K562 (cell line): Measurements from ENCODE around the gene GOLPH3. TPM values are rescaled to one million over a fixed set of nuclear protein-coding genes. Genes with fewer than 3 reads are reported as not detected.

Experiments used
- BCOR ChIP-seq: fragments of 450-650 bp; IDR thresholded peaks from 2 replicates; pipeline ENCODE4 v1.6.1; 2016
- FOXK2 ChIP-seq, 2 experiments: fragments of 450-650 bp; IDR thresholded peaks in 1 of 2; conservative IDR thresholded peaks in 1 of 2; 2 replicates each; pipeline ENCODE4 v1.6.1; 2016; ENCODE audit warnings: low read depth in 2 of 2, mild to moderate bottlenecking in 1 of 2
- HDGF ChIP-seq: fragments of 450-650 bp; IDR thresholded peaks from 2 replicates; pipeline ENCODE4 v1.6.1; 2016
- MCM7 ChIP-seq, 2 experiments: fragments of 450-650 bp; IDR thresholded peaks; 2 replicates each; pipeline ENCODE4 v1.6.1; 2016 to 2018
- MNT ChIP-seq, 2 experiments: fragments of 450-650 bp; conservative IDR thresholded peaks; 2 replicates each; pipeline ENCODE4 v1.6.1; 2017; ENCODE audit warnings: mild to moderate bottlenecking in 2 of 2, moderate library complexity in 2 of 2
- NKRF ChIP-seq: fragments of 450-650 bp; IDR thresholded peaks from 2 replicates; pipeline ENCODE4 v1.6.1; 2016; ENCODE audit warnings: borderline replicate concordance
- POLR2G ChIP-seq: fragments of 200-400 bp; formaldehyde crosslinking; IDR thresholded peaks from 2 replicates; pipeline ENCODE4 v1.6.1; 2017; ENCODE audit warnings: low read depth, mild to moderate bottlenecking, antibody characterized with exemption, low read length, moderate library complexity
- SMARCA5 ChIP-seq: fragments of 450-650 bp; IDR thresholded peaks from 2 replicates; pipeline ENCODE4 v1.6.1; 2016
- ZBTB2 ChIP-seq: fragments of 450-650 bp; IDR thresholded peaks from 2 replicates; pipeline ENCODE4 v1.6.1; 2016; ENCODE audit warnings: antibody characterized with exemption
- ZBTB40 ChIP-seq, 2 experiments: fragments of 450-650 bp in 1 of 2; sonication (generic) in 1 of 2; formaldehyde crosslinking in 1 of 2; IDR thresholded peaks; 2 replicates each; pipeline versions ENCODE4 v1.7.1 to v1.9.0; 2016 to 2022; ENCODE audit warnings: inconsistent platforms in 1 of 2, mild to moderate bottlenecking in 1 of 2, missing genetic modification reagents in 1 of 2
- ZNF384 ChIP-seq: IDR thresholded peaks from 2 replicates; pipeline ENCODE4 v1.6.1; 2012; ENCODE audit warnings: low read depth, low read length, improper control_type of control experiment
- polyA plus RNA-seq, 8 experiments: library from polyadenylated mRNA; depleted of rRNA in 4 of 8; stranded (reverse) in 5 of 8; unstranded in 3 of 8; fragments of >200 nt; fragmentation: Nextera tagmentation in 2 of 8; fragmentation: Illumina TruSeq in 1 of 8; extraction: Ambion mirVana in 2 of 8; extraction: Trizol in 1 of 8; gene quantifications; 2 replicates each; pipeline versions ENCODE4 v1.2.1 to v1.2.3, GENCODE V29; 2011 to 2014; ENCODE audit warnings: inconsistent platforms in 1 of 8, missing spikeins in 1 of 8
- total RNA-seq, 7 experiments: library from RNA; depleted of rRNA in 6 of 7; stranded (reverse); fragments of >200 nt in 6 of 7; fragmentation: Illumina TruSeq in 2 of 7; extraction: Trizol in 2 of 7; gene quantifications; 2 replicates each; pipeline versions ENCODE4 v1.2.1 to v1.2.3, GENCODE V29; 2011 to 2021; ENCODE audit warnings: low replicate concordance in 1 of 7

Gene GOLPH3
- total and polyA plus RNA-seq, 9 of the 15 experiments (the other 6 are each of a cell fraction or from before 2014, with no cell fraction given) = 18.8 to 94.6 (median 55.1) TPM

GRCh38 chr5:32172186-32172911 is 1.8 kb downstream of the GOLPH3 start (continued):
- TF ChIP-seq ZBTB2 (0 out of 2 replicates have a peak, but pooled peaks have one; percentile 24), HDGF (peak; percentile 69; the same call in 1 of the 2 replicates), BCOR (peak; percentile 87), ZBTB40 (IDR thresholded peaks at IDR 0.05) (peak; percentile 83), ZBTB40 (CRISPR knock-in tag; IDR thresholded peaks at IDR 0.05) (peak; percentile 83), POLR2G (peak; percentile 45; the same call in 1 of the 2 replicates), MNT (conservative IDR thresholded peaks at IDR 0.05) (peak; percentile 30 to 40; a peak in 1 of 4 replicates), MCM7 (IDR thresholded peaks at IDR 0.05) (peak in 1 of 2 experiments; percentile 65; a peak in 1 of 4 replicates), ZNF384 (peak; percentile 27; the same call in 1 of the 2 replicates), FOXK2 (conservative IDR thresholded peaks at IDR 0.05 in 1 of 2, IDR thresholded peaks at IDR 0.05 in 1 of 2; ENCODE audit: low read depth in 2 of 2) (0 out of 4 replicates have a peak, but pooled peaks of 1 of the 2 experiments have one; percentile 18), SMARCA5 (0 out of 2 replicates have a peak, but pooled peaks have one; percentile 55), NKRF (peak; percentile 76; the same call in 1 of the 2 replicates)
